AG08396 (cell line): ENCODE data around the gene AUTS2.

Source experiments
- DNase-seq: peaks from one replicate; pipeline ENCODE4 v3.0.0; 2012; ENCODE audit warnings: low spot score, mixed read lengths

The AUTS2 gene

GRCh38 chr7:70307544-70308106 lies 709.4 kb downstream of the AUTS2 start:
- no peak for DNase-seq

- no peak for DNase-seq
These were observed 714.1 kb downstream of the AUTS2 start for GRCh38 chr7:70312336-70312735.

- no peak for DNase-seq
These were observed 715.0 kb downstream of the AUTS2 start for GRCh38 chr7:70313271-70313670.

GRCh38 chr7:70313687-70314086 lies 715.4 kb downstream of the AUTS2 start:
- DNase-seq, result no peak

GRCh38 chr7:70314221-70314620 lies 715.9 kb downstream of the AUTS2 start:
- DNase-seq, result no peak

- no peak for DNase-seq
These were observed 718.5 kb downstream of the AUTS2 start for GRCh38 chr7:70316745-70317144.

- no peak for DNase-seq
These were observed 719.1 kb downstream of the AUTS2 start for GRCh38 chr7:70317356-70317755.

- DNase-seq, result no peak
These were observed 720.2 kb downstream of the AUTS2 start for GRCh38 chr7:70318511-70318910.

- DNase-seq, result no peak
These were observed 720.8 kb downstream of the AUTS2 start for GRCh38 chr7:70319057-70319456.

GRCh38 chr7:70321016-70321590 lies 722.8 kb downstream of the AUTS2 start:
- DNase-seq, result no peak

- DNase-seq, result no peak
These were observed 724.6 kb downstream of the AUTS2 start for GRCh38 chr7:70322856-70323255.

GRCh38 chr7:70325509-70326101 lies 727.3 kb downstream of the AUTS2 start:
- peak; percentile 55 for DNase-seq

- DNase-seq, result no peak
These were observed 736.0 kb downstream of the AUTS2 start for GRCh38 chr7:70334295-70334694.

- no peak for DNase-seq
These were observed 736.6 kb downstream of the AUTS2 start for GRCh38 chr7:70334871-70335270.

- no peak for DNase-seq
These were observed 738.3 kb downstream of the AUTS2 start for GRCh38 chr7:70336536-70336935.

GRCh38 chr7:70338015-70338414 lies 739.7 kb downstream of the AUTS2 start:
- no peak for DNase-seq

- DNase-seq, result no peak
These were observed 742.0 kb downstream of the AUTS2 start for GRCh38 chr7:70340236-70340635.

GRCh38 chr7:70341446-70341845 lies 743.2 kb downstream of the AUTS2 start:
- DNase-seq, result no peak

GRCh38 chr7:70343519-70343918 lies 745.2 kb downstream of the AUTS2 start:
- no peak for DNase-seq

GRCh38 chr7:70344726-70345125 lies 746.5 kb downstream of the AUTS2 start:
- no peak for DNase-seq

- DNase-seq, result no peak
These were observed 748.7 kb downstream of the AUTS2 start for GRCh38 chr7:70346844-70347462.

GRCh38 chr7:70347463-70348254 lies 749.4 kb downstream of the AUTS2 start:
- DNase-seq, result no peak

GRCh38 chr7:70349031-70349430 lies 750.8 kb downstream of the AUTS2 start:
- no peak for DNase-seq
